GM23248 (cell line): ENCODE measurements around the gene TNIP1. TPM values are rescaled to one million over a fixed set of nuclear protein-coding genes. Genes with fewer than 3 reads are reported as not detected.

Source experiments
- DNase-seq: peaks from one replicate; pipeline ENCODE4 v3.0.0-alpha.2; 2015
- H2AFZ ChIP-seq: fragments of 200-600 bp; sonication (generic); 2 replicates; pipeline ENCODE4 v1.6.1; 2016; ENCODE audit warnings: antibody characterized with exemption
- H3F3A ChIP-seq: fragments of 200-600 bp; sonication (generic); 2 replicates; pipeline ENCODE4 v1.6.1; 2016; ENCODE audit warnings: mild to moderate bottlenecking, antibody characterized with exemption, mixed run types; ENCODE audit not compliant: insufficient read depth
- H3K27ac ChIP-seq: fragments of 200-600 bp; sonication (generic); 2 replicates; pipeline ENCODE4 v1.5.1; 2016; ENCODE audit warnings: mild to moderate bottlenecking
- H3K27me3 ChIP-seq: fragments of 200-600 bp; sonication (generic); replicated peaks from 2 replicates; pipeline ENCODE4 v1.6.1; 2016; ENCODE audit warnings: mild to moderate bottlenecking; ENCODE audit not compliant: insufficient read depth
- H3K36me3 ChIP-seq: fragments of 200-600 bp; sonication (generic); 2 replicates; pipeline ENCODE4 v1.6.1; 2016; ENCODE audit warnings: low read depth, mild to moderate bottlenecking
- H3K4me1 ChIP-seq: fragments of 200-600 bp; sonication (generic); 2 replicates; pipeline ENCODE4 v1.6.1; 2016; ENCODE audit warnings: mild to moderate bottlenecking; ENCODE audit not compliant: insufficient read depth
- H3K4me2 ChIP-seq: fragments of 200-600 bp; sonication (generic); one replicate; pipeline ENCODE4 v1.6.1; 2016; ENCODE audit warnings: mild to moderate bottlenecking; ENCODE audit not compliant: unreplicated experiment
- H3K4me3 ChIP-seq: fragments of 200-600 bp; sonication (generic); 2 replicates; pipeline ENCODE4 v1.5.1; 2016; ENCODE audit warnings: mild to moderate bottlenecking
- H3K79me2 ChIP-seq: fragments of 200-600 bp; sonication (generic); 2 replicates; pipeline ENCODE4 v1.6.1; 2016; ENCODE audit warnings: mild to moderate bottlenecking; ENCODE audit not compliant: insufficient read depth
- H3K9ac ChIP-seq: fragments of 200-600 bp; sonication (generic); 2 replicates; pipeline ENCODE4 v1.6.1; 2016; ENCODE audit warnings: mild to moderate bottlenecking
- H3K9me2 ChIP-seq: fragments of 200-600 bp; sonication (generic); 2 replicates; pipeline ENCODE4 v1.6.1; 2016; ENCODE audit warnings: mixed run types, mild to moderate bottlenecking, moderate library complexity; ENCODE audit not compliant: insufficient read depth
- H3K9me3 ChIP-seq: fragments of 200-600 bp; sonication (generic); one replicate; pipeline ENCODE4 v1.6.1; 2017; ENCODE audit warnings: low read depth
- H4K20me1 ChIP-seq: fragments of 200-600 bp; sonication (generic); 2 replicates; pipeline ENCODE4 v1.6.0; 2016; ENCODE audit not compliant: insufficient read depth
- EZH2 ChIP-seq: fragments of 200-600 bp; sonication (generic); IDR thresholded peaks from 2 replicates; pipeline ENCODE4 v1.6.1; 2018; ENCODE audit warnings: antibody characterized with exemption, mild to moderate bottlenecking; ENCODE audit not compliant: insufficient read depth, poor library complexity, severe bottlenecking
- EZH2phosphoT487 ChIP-seq: fragments of 200-600 bp; sonication (generic); IDR thresholded peaks from 2 replicates; pipeline ENCODE4 v1.6.1; 2018; ENCODE audit warnings: antibody characterized with exemption, moderate library complexity, mild to moderate bottlenecking, low read depth; ENCODE audit not compliant: insufficient read depth
- WGBS, 2 experiments: methylation state at CpG; one replicate each; pipeline ENCODE4 v1.1.6; 2015 to 2017; ENCODE audit warnings: low lambda C conversion rate in 2 of 2, low coverage in 1 of 2; ENCODE audit errors: missing lambda C conversion rate in 2 of 2; 5-methylcytosine and 5-hydroxymethylcytosine counted together
- in situ Hi-C: fragments of 300-500 bp; cut with MboI; formaldehyde crosslinking; loops from 2 replicates; pipeline ENCODE4 v1.15.0; 2020
- polyA plus RNA-seq: library from polyadenylated mRNA; unstranded; fragments of >200 nt; fragmentation: Nextera tagmentation; extraction: Ambion mirVana; gene quantifications from 2 replicates; pipeline ENCODE4 v1.2.1, GENCODE V29; 2016
- total RNA-seq: library from RNA; depleted of rRNA; stranded (reverse); fragments of >200 nt; shearing (Covaris generic); gene quantifications from 2 replicates; pipeline ENCODE4 v1.2.3, GENCODE V29; 2014

TNIP1 gene
- total and polyA plus RNA-seq, 2 experiments from 2014 or later, result 43.2 to 88.8 TPM

DNA sequence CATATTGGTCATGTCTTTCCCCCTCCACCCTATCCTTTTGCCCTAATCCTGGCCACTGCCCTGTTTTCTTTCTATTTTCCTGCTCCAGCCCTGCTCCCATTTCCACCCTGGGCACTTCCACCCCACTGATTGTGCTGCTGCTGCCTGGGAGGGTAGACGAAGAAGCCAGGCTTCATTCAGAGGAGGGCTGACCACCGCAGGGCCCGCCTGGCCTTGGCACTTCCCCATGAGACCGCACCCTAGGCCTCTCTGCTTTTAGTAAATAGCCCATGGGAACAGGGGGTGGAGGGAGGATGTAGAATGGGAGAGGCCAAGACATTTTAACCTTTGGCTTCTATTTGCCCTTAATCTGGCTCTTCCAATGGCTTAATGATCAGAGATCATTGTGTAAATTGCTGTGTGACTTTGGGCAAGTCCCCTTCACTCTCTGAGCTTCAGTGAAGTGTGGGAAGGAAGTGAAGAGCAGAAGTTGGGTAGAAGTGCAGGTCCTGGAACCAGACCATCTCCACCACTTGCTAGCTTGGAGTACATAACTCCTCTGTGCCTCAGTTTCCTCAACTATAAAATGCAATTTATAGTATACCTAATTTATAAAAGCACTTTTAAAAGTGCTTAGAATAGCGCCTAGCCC is 74.0 kb downstream of the TNIP1 start:
- no peaks in the 10 kb centered on the region for H4K20me1 ChIP-seq
- in situ Hi-C loops, result no loop called here
- no peak for TF ChIP-seq EZH2
- TF ChIP-seq EZH2phosphoT487, result no peak
- no peaks in the 10 kb centered on the region for H3F3A ChIP-seq
- H3K27me3 ChIP-seq, result peaks cover 4% of the 10 kb centered on the region; the same call in 1 of the 2 replicates
- peaks cover 8% of the 10 kb centered on the region; the same call in 1 of the 2 replicates for H3K4me1 ChIP-seq
- no peak overlapping the region for H3K27ac ChIP-seq
- H3K9me2 ChIP-seq, result no peaks in the 10 kb centered on the region
- H3K79me2 ChIP-seq, result no peaks in the 10 kb centered on the region
- H3K9me3 ChIP-seq, result no peaks in the 10 kb centered on the region
- no peak overlapping the region for H3K4me3 ChIP-seq
- DNase-seq, result no peak
- no peak overlapping the region for H3K9ac ChIP-seq
- no peak overlapping the region for H3K4me2 ChIP-seq
- no peak overlapping the region for H2AFZ ChIP-seq
- 34 to 47% methylated on average over 5 of the region's 5 CpGs for WGBS, 2 experiments
- H3K36me3 ChIP-seq, result no peaks in the 10 kb centered on the region

- peak; percentile 33 for DNase-seq
- in situ Hi-C loops, result no loop called here
- peaks cover under 1% of the 10 kb centered on the region; the same call in 1 of the 2 replicates for H3K27me3 ChIP-seq
- no peak overlapping the region for H3K27ac ChIP-seq
- peaks cover 8% of the 10 kb centered on the region; the same call in 1 of the 2 replicates for H3K4me1 ChIP-seq
- no peak overlapping the region for H3K4me3 ChIP-seq
- H2AFZ ChIP-seq, result no peak overlapping the region
- H3K79me2 ChIP-seq, result no peaks in the 10 kb centered on the region
- no peaks in the 10 kb centered on the region for H3K36me3 ChIP-seq
- TF ChIP-seq EZH2 (no peak), EZH2phosphoT487 (no peak)
- H4K20me1 ChIP-seq, result no peaks in the 10 kb centered on the region
- no peak overlapping the region for H3K4me2 ChIP-seq
- H3K9me3 ChIP-seq, result no peaks in the 10 kb centered on the region
- no peaks in the 10 kb centered on the region for H3K9me2 ChIP-seq
- H3F3A ChIP-seq, result no peaks in the 10 kb centered on the region
- H3K9ac ChIP-seq, result no peak overlapping the region
- 5 to 9% methylated on average over 7 of the region's 7 CpGs for WGBS, 2 experiments
Measured at GRCh38 chr5:151005950-151006576, 74.8 kb downstream of the TNIP1 start.

DNA sequence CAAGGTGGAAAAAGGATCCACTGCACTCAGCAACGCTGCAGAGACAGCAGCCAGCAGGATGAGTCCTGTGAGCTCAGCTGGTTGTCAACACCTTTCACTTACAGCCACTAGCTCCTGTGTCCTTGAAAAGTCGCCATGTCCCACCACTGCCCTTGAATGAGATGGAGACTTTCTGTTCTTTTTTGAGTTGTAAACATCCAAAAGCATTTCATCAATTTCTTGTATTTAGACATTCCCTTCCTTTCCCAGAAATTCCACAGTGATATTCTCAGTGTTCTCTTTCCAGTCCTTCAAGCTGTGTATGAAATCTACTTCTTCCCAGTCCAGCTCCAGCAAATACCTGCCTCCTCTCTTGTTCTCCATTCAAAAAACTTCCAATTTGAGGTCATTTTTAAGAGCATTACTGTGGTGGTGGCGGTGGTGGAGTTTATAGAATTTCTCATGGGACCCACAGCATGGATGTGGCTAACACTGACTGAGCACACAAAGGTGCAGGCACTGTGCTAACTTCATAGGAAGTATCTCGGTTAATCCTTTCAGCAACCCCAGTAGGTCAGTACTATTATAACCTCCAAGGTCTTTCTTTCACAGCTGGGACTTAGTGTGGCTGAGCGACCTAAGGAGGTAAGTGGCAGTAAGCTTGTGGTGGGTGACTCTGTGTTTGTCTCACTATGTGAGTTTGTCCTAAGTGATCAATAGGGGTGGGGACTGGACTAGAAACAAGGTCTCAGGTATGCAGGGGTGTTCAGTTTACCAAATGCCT is 75.5 kb downstream of the TNIP1 start:
- Histone ChIP-seq H3K4me2 (no peak overlapping the region), H3K9ac (no peak overlapping the region), H3K27ac (no peak overlapping the region), H3K9me2 (no peaks in the 10 kb centered on the region), H3K4me1 (peaks cover 8% of the 10 kb centered on the region; the same call in 1 of the 2 replicates), H3K4me3 (no peak overlapping the region), H2AFZ (no peak overlapping the region), H3F3A (no peaks in the 10 kb centered on the region), H3K36me3 (no peaks in the 10 kb centered on the region), H3K79me2 (no peaks in the 10 kb centered on the region), H3K27me3 (no peaks in the 10 kb centered on the region; the same call in 1 of the 2 replicates), H3K9me3 (no peaks in the 10 kb centered on the region), H4K20me1 (no peaks in the 10 kb centered on the region)
- TF ChIP-seq EZH2phosphoT487 (no peak), EZH2 (no peak)
- 4% methylated on average over 5 of the region's 5 CpGs for WGBS, 2 experiments
- no peak for DNase-seq
- in situ Hi-C loops, result no loop called here

DNA sequence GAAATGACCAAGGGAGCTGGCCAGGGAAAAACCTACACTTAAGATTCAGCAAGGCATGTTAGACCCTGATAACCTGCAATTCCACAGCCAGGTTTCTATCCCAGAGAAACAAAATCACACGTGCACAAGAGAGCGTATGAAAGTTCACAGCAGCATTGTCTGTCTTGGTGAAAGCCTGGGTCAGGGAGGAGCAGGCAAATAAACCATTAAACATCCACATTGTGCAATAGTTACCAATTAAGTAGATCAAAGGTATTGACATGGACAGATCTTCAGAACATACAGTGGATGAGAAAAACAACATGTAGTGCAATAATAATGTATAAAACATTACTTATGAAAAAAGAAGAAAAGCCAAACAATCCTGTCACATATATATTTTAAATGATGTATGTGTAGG is 76.3 kb downstream of the TNIP1 start:
- Histone ChIP-seq H3K4me3 (no peak overlapping the region), H4K20me1 (no peaks in the 10 kb centered on the region), H2AFZ (no peak overlapping the region), H3K9me2 (no peaks in the 10 kb centered on the region), H3F3A (no peaks in the 10 kb centered on the region), H3K79me2 (no peaks in the 10 kb centered on the region), H3K27me3 (no peaks in the 10 kb centered on the region), H3K4me1 (peaks cover 8% of the 10 kb centered on the region; the same call in 1 of the 2 replicates), H3K9ac (no peak overlapping the region), H3K27ac (no peak overlapping the region), H3K4me2 (no peak overlapping the region), H3K36me3 (no peaks in the 10 kb centered on the region), H3K9me3 (no peaks in the 10 kb centered on the region)
- in situ Hi-C loops, result no loop called here
- no peak for DNase-seq
- 26 to 32% methylated on average over 2 of the region's 2 CpGs for WGBS, 2 experiments
- TF ChIP-seq EZH2phosphoT487, result no peak
